ENCODE results near the gene UBXN11.

The UBXN11 gene

DNA sequence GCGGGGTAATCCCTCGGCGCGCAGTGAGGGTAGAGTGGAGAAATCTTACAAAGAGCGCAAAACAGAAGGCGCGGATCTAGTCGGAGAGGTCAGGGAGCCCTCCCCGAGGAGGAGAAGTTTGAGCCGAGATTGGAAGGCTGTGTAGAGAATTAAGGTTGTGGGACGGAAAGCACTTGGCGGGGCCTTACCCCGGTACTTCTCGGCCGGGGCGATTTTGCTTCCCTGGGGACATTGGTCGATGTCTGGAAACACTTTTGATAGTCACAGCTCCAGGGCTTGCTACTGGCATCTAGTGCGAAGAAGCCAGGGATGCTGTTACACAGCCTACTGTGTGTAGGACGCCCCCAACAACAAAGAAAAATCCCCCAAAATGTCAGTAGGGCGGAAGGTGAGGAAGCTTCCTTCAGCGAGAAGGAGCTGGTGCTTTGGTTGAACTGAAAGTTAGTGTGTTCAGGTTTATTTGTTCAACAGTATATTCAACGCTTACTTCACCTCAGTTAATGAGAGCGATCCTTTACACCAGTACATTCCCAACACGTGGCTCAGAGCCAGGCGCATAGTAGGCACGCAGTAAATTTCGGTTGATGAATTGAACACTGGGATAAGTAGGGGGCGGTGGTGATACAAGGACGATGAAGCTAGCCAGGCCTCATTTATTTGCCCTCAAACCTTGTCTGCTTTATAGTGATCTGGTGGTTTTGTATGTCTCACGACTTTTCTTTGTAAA, 71.6 kb downstream of the UBXN11 start:
- in situ Hi-C loops (cut with MboI; ENCODE audit: low pct_unique_long_range_greater_than_20kb, low sequenced_read_pairs, unreplicated experiment), result no loop called here
- TF ChIP-seq CTCF (IDR thresholded peaks at IDR 0.05; ENCODE audit: extremely low read depth, insufficient read depth, missing control alignments), result peak; percentile 30
- no peak for DNase-seq (ENCODE audit: low spot score)

- peak; percentile 97 for TF ChIP-seq CTCF (IDR thresholded peaks at IDR 0.05; ENCODE audit: extremely low read depth, insufficient read depth, missing control alignments)
- DNase-seq (ENCODE audit: low spot score), result peak; percentile 99
- in situ Hi-C loops (cut with MboI; ENCODE audit: low pct_unique_long_range_greater_than_20kb, low sequenced_read_pairs, unreplicated experiment), result no loop called here
Measured at GRCh38 chr1:26233903-26234643, 72.4 kb downstream of the UBXN11 start, which contains the start of gene CEP85. CEP85 (plus strand) TSS chr1:26234200; CDS start chr1:26239784, 5,584 bp downstream.
